GM10847 (cell line): ENCODE data around the gene PPP1R14B.

Source experiments
- POLR2A ChIP-seq: IDR thresholded peaks from 2 replicates; pipeline ENCODE4 v1.6.1; 2011; ENCODE audit not compliant: insufficient read length; ENCODE audit errors: extremely low read depth

The PPP1R14B gene

GRCh38 chr11:64208086-64208795, 38.5 kb downstream of the PPP1R14B start:
- no peak for TF ChIP-seq POLR2A

GRCh38 chr11:64207256-64208085, 39.3 kb downstream of the PPP1R14B start:
- TF ChIP-seq POLR2A, result peak; percentile 64

- TF ChIP-seq POLR2A, result peak; percentile 42
These were observed 40.1 kb downstream of the PPP1R14B start, which contains the start of gene FERMT3 for GRCh38 chr11:64206457-64207255. Gene FERMT3, plus strand, starts transcription at chr11:64206721. Its CDS starts 644 bp downstream, at chr11:64207365.

GRCh38 chr11:64204464-64204989, 42.2 kb downstream of the PPP1R14B start:
- TF ChIP-seq POLR2A, result no peak

DNA sequence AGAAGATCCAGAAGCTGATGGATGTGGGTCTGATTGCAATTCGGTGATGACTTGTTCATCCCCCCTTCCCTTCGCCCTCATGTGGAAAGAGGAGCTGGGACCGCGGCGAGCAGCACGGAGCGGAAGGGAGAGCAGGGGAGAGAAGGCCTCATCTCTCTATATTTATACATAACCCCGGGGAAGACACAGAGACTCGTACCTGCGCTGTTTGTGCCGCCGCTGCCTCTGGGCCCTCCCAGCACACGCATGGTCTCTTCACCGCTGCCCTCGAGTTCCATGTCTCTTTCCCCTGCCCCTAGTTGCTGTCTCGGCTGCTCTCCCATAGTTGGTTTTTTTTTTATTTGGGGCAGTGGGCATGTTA, 42.7 kb downstream of the PPP1R14B start:
- TF ChIP-seq POLR2A, result no peak

DNA sequence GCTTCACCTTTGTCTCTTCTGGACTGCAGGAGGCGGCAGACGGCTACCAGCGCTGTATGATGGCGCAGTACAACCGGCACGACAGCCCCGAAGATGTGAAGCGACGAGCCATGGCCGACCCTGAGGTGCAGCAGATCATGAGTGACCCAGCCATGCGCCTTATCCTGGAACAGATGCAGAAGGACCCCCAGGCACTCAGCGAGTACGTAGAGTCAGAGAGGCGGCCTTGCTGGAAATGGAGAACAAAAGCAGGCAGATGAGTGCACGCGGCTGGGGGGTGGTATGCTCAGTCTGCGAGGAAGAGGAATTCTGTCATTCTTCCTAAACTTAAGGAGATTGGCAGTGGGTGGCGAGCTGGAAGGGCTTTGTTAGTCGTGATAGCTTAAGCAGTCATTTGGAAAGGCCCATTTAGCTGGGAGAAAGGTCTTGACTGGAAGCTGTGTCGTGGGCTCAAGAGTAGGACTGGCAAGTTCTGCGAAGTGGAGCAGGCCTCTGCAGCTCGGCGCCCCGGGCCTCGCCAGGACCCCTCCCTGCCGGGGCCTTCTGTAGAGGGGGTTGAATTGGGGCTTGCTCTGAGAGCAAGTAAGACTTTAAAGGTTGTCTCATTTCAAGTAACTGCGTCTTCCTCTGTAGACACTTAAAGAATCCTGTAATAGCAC, 43.2 kb downstream of the PPP1R14B start:
- TF ChIP-seq POLR2A, result no peak

- TF ChIP-seq POLR2A, result no peak
These were observed 43.8 kb downstream of the PPP1R14B start for GRCh38 chr11:64202992-64203391.

DNA sequence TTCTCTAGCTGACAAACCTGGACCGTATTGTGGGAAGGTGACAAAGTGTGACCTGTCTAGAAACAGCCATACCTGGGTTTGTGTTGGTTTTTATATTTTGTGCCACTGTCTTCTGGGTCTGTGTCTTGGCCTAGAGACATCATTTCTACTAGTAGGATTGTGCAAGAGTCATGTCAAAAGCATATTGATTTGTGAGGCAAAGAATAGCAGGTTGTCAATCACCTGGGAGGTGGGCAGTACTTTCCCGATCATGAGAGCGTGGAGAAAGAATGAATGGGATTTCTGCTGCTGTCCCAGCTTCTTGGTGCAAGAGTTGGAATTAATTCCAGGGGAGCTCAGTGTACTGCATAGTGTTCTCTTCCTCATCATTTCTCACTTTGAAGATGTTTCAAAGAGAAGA, 45.2 kb downstream of the PPP1R14B start:
- TF ChIP-seq POLR2A, result no peak

- no peak for TF ChIP-seq POLR2A
These were observed 48.2 kb downstream of the PPP1R14B start for GRCh38 chr11:64198511-64198910.

DNA sequence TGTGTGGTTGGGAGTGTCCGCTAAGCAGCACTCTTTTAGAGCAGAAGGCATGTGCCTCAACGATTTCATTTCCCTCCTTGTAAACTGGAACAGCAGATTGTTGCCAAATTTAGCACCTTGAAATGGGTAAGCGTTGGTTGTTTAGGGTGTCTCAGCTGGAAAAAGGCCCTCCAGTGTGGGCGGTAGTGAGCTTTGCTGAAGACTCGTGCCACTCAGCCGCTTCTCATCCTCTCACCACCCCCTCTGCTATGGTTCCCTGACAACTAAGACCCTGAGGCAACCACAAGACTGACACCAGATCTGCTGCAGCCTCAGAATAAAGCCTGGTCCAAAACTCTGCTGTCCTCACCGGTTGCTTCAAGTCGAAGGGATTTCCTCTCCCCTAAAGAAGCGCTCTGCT, 50.1 kb downstream of the PPP1R14B start:
- TF ChIP-seq POLR2A, result no peak
